Measurements from ENCODE around the gene LDB3. TPM values are rescaled to one million over a fixed set of nuclear protein-coding genes. Genes with fewer than 3 reads are reported as not detected.

The LDB3 gene
- total and polyA plus RNA-seq, 12 donors = 162 to 1,738 (median 1,513) TPM

- TF ChIP-seq, protein P1, sequence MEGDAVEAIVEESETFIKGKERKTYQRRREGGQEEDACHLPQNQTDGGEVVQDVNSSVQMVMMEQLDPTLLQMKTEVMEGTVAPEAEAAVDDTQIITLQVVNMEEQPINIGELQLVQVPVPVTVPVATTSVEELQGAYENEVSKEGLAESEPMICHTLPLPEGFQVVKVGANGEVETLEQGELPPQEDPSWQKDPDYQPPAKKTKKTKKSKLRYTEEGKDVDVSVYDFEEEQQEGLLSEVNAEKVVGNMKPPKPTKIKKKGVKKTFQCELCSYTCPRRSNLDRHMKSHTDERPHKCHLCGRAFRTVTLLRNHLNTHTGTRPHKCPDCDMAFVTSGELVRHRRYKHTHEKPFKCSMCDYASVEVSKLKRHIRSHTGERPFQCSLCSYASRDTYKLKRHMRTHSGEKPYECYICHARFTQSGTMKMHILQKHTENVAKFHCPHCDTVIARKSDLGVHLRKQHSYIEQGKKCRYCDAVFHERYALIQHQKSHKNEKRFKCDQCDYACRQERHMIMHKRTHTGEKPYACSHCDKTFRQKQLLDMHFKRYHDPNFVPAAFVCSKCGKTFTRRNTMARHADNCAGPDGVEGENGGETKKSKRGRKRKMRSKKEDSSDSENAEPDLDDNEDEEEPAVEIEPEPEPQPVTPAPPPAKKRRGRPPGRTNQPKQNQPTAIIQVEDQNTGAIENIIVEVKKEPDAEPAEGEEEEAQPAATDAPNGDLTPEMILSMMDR (IDR thresholded peaks at IDR 0.05) = no peak
- Histone ChIP-seq H3K36me3 (no peaks in the 10 kb centered on the region), H3K9me3 (no peaks in the 10 kb centered on the region), H3K4me1 (peaks cover 0 to 77% (median 34%) of the 10 kb centered on the region in 9 donors), H3K27ac (no peak overlapping the region), H3K27me3 (peaks cover 0 to 27% (median 8%) of the 10 kb centered on the region in 7 donors), H3K4me3 (no peak overlapping the region)
- intact Hi-C loops (cut with DNase I) = no loop called here
- ATAC-seq (peak in 7 of 8 donors; percentile 57 to 73 (median 69)), DNase-seq (no peak)
- 49 to 53% methylated on average over 2 of the region's 2 CpGs for WGBS, 2 donors
Observed at GRCh38 chr10:86770412-86770960, 102.2 kb downstream of the LDB3 start.

- H3K36me3 ChIP-seq = no peaks in the 10 kb centered on the region
- H3K4me3 ChIP-seq = no peak overlapping the region
- H3K9me3 ChIP-seq = no peaks in the 10 kb centered on the region
- H3K4me1 ChIP-seq = peaks cover 0 to 76% (median 40%) of the 10 kb centered on the region in 9 donors
- DNase-seq (no peak), ATAC-seq (no peak)
- TF ChIP-seq, protein P1 (IDR thresholded peaks at IDR 0.05) = no peak
- WGBS, 2 donors = 64 to 70% methylated on average over 6 of the region's 6 CpGs
- H3K27ac ChIP-seq = no peak overlapping the region
- intact Hi-C loops (cut with DNase I) = no loop called here
- peaks cover 0 to 16% (median 8%) of the 10 kb centered on the region in 7 donors for H3K27me3 ChIP-seq
Observed at GRCh38 chr10:86773498-86773897, 105.2 kb downstream of the LDB3 start.

DNA sequence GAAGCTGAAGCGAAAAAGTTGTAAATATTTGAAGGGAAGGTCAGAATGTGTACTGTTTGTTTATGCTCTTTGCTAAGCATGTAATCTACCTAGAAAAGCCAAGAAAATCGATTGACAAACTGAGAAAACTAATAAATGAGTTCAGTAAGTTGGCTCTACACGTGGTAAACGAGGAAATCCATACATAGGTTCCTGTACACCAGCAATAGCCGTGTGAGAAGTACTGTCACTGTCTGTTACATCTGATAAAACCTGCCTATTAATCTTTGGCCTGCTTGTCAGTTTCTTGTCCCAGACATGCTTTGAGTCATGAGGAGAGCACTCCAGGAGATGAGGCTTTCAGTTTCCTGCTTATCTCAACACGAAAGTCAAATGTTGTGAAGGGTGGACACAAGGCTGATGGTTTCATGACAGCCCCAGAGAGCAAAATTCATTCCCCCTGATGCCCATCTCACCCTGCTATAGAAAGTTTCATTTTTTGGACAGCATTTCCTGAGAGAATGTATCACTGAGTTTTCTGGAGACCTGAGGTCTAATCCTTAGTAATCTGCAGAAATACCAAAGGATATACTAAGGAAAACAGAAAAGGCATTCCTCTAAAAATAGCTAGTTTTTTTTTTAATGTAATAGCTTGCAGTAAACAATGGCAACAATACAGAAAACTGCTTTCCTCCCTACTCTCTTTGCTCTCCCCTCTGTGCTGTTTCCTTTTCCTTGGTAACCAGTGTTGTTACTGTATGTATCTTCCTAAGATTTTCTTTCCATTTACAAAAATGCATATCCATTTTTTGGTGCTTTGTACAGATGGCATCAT, 107.0 kb downstream of the LDB3 start:
- 37 to 40% methylated on average over 6 of the region's 6 CpGs for WGBS, 2 donors
- ATAC-seq (peak in 3 of 8 donors; percentile 24 to 33 (median 32)), DNase-seq (no peak)
- Histone ChIP-seq H3K4me1 (peaks cover 0 to 67% (median 35%) of the 10 kb centered on the region in 9 donors), H3K27me3 (peaks cover 0 to 16% (median 8%) of the 10 kb centered on the region in 7 donors), H3K9me3 (peaks cover 0 to 4% (median 0%) of the 10 kb centered on the region in 11 donors), H3K4me3 (no peak overlapping the region), H3K27ac (peak overlapping the region in 1 of 10 donors; percentile 33), H3K36me3 (no peaks in the 10 kb centered on the region)
- intact Hi-C loops (cut with DNase I) = no loop called here
- TF ChIP-seq, protein P1 (IDR thresholded peaks at IDR 0.05) = no peak

DNA sequence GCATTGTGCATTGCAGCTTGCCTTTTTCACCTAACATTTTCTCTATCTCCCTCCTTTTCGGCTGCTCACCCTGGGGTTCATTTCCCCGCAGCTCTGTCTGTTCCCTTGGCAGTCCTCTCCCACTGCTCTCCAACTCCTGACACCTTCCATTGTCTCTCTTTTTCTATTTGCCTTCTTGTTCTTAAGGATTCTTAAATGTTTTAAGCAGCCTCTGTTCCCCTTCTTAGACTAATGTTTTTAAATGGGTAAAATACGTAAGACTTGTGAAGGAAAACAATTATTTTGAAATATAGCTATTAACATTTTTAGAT, 107.5 kb downstream of the LDB3 start:
- DNase-seq = no peak
- H3K36me3 ChIP-seq = no peaks in the 10 kb centered on the region
- peak overlapping the region in 1 of 10 donors; percentile 33 for H3K27ac ChIP-seq
- WGBS, 2 donors = 63 to 70% methylated on average over 3 of the region's 3 CpGs
- intact Hi-C loops (cut with DNase I) = no loop called here
- no peak overlapping the region for H3K4me3 ChIP-seq
- peaks cover 0 to 8% (median 0%) of the 10 kb centered on the region in 11 donors for H3K9me3 ChIP-seq
- H3K4me1 ChIP-seq = peaks cover 0 to 62% (median 30%) of the 10 kb centered on the region in 9 donors
- H3K27me3 ChIP-seq = peaks cover 0 to 16% (median 8%) of the 10 kb centered on the region in 7 donors
- no peak for ATAC-seq
- TF ChIP-seq, protein P1 (IDR thresholded peaks at IDR 0.05) = no peak

All from heart right ventricle (tissue), 16 donors.